Glomerular visceral epithelial cell (primary cell): ENCODE results near the gene PISD.

ENCODE experiments used
- DNase-seq: peaks from one replicate; pipeline ENCODE4 v3.0.0-alpha.2; 2016; ENCODE audit errors: extremely low spot score

PISD gene

DNA sequence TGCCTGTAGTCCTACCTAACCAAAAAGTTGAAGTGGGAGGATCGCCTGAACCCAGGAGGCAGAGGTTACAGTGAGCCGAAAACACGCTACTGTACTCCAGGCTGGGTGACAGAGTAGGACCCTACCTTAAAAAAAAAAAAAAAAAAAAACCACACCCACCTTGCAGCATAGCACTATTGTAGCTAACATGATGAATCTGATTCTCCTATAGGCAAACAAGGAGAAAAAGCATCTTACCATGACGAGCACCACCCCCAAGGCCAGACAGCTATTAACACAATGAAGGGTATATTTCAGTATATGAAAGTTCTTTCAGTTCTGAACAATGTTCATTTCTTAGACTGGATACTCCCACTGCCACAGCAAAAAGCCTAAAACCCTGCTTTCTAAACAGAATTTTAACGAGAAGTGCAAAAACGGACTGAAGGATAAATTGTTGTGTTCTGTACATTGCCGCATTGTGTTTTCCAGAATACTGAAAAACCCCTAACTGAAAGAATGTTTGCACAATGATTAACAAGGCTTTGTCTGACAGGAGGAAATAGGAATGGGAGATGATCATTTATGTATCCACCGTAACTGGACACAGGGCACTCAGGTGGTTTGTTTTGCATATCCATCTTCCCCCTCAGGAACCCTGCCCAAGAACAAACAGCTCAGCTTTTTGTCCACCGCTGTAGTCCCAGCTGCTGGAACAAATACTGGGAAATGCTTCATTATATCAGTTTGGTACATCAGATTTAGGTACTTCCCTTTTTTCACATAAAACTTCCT lies 8.9 kb downstream of the PISD start:
- DNase-seq, result peak; percentile 69

DNA sequence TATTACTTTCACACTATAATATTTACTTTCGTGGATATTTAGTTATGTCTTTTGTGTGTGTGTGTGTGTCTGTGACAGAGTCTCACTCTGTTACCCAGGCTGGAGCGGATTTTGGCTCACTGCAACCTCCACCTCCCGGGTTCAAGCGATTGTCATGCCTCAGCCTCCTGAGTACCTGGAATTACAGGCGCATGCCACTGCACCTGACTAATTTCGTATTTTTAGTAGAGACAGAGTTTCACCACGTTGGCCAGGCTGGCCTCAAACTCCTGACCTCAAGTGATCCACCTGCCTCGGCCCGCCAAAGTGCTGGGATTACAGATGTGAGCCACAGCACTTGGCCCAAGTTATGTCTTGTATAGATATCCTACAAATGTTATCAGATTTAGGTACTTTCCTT lies 9.9 kb downstream of the PISD start:
- DNase-seq, result no peak

DNA sequence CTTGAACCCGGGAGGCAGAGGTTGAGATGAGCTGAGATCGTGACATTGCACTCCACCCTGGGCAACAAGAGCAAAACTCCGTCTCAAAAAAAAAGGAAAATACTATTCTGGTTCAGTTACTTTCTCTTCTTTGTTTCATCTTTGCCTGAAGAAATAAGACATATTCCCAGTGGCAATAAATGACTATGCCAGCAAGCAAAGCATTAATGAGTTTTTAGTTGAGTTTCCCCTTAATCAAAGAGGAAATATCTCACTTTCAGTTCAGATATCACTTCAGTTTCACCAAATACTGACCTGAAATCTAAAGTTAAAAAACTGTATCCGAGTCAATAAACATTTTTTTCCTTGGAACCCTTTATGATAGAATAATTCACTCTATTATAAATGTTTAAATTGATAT lies 10.4 kb downstream of the PISD start:
- DNase-seq, result no peak

DNA sequence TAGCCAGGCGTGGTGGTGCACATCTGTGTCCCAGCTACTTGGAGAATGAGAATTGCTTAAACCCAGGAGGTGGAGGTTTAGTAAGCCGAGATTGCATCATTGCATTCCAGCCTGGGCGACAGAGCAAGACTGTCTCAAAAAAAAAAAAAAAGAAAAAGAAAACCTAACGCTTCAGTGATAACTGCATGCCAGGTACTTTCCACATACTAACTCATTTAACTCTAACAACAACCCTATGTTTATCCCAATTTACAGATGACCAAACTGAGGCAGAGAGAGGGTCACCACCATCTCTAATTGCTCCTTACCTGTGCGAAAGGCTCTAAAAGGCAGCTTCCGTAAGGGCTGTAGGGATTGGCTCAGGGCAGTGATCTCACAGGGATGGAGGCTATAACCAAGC lies 11.6 kb downstream of the PISD start:
- peak; percentile 86 for DNase-seq

DNA sequence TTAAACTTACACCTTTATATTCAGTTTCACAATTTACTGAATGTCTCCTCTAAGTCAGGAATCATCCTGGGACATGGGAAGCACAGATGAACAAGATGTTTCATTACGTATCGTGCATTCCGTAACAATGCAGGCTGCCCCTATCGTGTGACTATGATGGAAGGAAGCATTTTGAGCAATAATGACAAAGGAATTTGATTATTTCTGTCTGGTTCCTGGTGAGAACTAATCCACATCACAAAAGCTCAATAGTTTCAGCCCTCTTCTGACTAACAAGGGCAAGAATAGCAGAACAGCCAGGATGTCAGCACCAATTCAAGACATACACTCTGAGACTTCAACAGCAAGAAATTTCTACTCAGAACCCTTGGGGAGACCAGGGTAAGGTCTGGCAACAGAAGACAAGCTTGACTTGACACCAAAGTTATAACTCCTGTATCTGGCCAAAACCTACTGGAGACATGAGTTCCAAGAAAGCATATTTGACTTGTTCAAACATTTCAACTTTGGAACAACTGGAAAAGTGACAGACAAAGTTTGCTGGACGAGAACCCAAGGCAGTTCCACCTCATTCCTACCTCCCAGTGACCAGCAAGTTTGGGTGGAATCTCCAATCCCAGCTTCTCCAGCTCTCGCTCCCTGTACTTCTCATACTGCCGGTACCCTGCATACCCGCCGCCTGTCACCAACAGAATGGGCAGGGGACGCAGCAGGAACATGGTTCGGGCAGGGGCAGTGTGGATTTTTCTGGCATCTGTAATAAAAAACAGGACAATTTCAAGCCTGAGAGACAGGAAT lies 14.3 kb downstream of the PISD start:
- DNase-seq, result peak; percentile 47

DNA sequence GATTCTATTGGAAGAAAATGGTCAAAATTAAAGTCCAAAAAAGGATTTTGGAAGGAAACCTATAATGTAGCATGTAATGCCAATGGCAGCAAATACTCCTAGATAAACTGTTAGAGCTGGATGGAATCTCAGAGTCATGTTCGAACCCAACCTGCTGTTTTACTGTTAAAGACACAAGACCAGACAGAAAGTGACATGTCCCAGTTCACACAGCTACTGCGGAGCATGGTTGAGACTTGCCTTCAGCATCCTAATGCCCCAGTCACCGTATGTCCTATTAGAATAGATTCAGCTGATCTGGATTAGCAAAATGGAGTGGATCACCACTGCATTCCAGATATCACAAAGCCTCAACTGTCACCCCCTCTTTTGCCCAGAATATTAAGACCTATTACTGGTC lies 14.9 kb downstream of the PISD start:
- DNase-seq, result no peak

DNA sequence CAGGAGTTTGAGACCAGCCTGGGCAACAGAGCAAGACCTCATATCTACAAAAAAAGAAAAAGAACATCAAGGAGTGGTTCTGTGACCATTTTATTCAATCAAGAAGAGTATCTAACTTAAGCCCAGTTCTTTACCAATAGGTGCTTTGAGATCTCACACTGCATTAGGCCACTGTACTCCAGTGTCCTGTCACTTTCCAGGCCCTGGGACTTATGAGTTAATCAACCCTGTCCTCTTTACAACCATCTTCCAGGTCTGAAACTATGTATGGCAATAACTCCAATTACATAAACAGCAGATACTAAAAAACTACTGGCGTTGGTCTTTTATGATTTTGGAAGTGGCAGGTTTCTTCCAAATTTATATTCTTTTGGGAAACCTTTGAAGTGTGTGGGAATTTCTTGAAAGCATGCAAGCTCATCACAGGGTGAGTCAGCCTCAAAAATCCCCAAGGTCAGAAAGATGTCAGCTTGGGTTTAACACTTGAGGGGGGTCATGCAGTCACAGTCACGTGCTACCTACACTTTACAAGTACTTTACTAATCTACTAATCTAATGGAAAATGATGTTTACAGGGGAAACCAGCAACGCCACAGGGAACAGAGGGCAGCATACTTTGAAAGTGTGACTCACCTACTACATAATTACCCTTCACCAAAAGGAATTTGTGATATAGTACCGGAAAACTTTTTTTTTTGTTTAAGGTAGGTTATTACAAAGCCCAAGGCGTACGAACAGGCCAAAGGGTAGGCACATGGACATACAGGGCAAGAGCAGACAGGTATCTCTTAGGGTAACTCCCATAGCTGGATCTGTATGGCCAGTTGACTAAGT lies 15.6 kb downstream of the PISD start:
- DNase-seq, result peak; percentile 95

DNA sequence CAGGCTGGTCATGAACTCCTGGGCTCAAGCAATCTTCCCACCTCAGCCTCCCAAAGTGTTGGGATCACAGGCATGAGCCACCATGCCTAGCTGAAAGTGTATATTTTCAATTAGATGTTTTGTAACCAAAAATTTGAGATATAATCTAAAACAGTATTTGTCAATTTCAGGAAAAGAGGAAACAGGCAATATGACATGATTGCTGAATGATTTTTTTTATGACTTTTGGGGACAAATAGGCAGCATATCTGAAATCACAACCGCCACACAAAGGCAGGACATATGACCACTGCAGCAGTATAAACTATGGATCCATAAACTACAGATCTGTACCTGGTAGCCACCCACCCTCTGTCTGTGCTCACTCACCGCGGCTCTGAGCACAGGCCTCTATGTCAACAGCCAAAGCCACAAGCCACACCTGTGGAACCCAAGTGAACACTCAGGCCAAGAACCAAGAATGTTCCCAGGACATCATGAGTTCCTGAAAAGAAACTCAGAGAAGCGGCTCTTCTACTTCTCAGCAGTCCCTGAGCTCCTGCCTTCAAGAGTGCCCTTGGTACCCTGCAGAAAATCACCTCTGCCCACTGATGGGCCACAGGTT lies 22.5 kb downstream of the PISD start:
- DNase-seq, result no peak

DNA sequence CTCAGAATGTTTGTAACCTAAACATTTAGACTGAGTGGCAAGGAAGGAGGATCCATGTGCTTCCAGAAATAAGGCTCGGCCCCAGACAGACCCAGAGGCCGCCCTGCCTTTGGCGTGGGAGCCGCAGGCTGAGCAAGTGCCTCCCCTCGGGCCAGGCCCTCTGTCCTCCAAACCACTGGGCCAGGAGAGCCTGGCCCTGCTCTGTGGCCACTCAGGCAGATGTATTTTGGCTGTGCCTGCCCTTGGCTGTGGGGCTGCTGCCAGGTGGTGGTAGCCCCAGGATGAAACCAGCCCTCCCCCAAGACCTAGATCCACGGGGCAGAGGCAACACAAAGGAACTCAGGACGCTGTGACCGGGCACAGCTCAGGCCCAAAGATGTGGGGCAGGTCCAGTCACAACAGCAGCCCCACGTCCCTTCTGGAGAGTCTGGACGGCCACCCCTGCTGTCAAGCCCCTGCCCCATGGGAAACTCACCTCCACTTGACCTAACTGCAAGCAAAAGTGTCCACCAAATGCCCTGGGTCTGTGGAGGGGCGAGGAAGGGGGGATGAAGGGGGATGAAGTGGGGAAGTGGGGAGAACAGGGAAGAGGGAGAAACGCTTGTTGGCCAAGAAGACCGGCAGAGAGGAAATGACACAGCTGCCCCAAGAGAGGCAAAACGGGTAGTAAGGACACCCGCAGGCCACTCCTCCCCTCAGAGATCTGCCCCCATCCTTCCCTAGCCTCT lies 24.0 kb downstream of the PISD start:
- peak; percentile 40 for DNase-seq

DNA sequence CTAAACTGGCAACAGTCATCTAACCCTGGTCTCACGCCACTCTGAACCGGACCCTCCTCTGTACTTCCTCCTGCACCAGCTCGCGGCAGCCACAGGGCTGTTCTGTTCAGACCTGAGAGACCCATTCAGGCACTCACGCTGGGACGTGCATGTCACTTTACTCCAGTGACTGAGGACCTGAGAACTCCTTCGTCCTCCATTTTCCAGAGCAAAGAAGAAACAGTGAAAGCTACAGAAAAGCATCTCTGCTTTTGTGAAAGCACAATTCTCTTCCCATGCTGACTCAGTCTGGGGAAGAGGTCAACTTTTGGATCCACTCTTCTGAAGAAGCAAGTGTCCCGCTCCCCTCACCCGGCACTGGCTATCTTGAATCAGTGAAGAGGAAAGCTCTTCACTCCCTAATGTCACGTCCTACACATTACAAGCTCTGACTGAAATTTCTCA lies 24.5 kb downstream of the PISD start:
- no peak for DNase-seq

DNA sequence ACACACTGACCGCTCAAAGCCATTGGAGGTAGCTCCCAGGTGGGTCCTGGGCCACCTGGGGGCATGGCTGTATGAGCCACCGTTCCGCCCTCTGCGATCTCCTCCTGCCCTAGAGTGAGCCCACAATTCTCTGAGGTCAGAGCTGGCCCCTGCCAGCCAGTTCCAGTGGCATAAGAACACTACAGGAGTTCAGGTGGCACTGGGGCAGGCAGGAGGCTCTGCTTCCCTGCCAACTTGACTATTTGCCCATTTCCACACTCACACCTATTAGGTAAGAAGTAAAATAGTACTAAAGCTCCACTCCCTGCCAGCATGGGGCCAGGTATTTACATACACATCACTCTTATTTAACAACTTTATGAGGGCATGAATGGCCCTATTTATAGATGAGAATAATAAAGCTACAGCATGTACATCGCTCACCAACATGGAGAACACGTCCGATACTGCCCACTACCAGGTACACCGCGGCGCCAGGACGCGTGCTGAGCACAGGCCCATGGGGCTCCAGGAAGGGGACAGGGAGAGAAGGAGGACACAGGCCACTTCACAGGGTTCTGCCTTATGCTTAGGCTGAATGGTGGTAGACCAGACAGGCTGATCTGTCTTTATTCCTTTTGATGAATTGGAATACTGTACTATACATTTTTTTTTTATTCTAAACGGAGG lies 26.2 kb downstream of the PISD start:
- no peak for DNase-seq

DNA sequence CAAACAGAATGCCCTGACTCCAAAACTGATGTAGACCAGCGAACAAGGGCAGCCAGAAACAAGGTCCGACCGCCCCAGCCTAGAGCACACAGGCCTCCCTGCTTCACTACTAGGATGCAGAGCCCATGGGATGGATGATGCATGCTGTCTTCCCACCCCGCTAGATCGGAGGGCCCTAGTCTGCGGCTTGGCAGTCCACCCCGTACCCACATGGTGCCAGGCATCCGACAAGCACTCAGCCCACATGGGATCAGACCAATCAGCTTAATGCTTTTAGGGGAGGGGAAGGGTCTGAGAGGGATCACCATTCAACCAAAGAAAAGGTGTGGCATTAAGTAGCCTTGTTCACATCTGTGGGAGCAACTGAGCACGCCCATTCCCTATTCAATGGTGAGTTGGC lies 30.6 kb downstream of the PISD start:
- no peak for DNase-seq

DNA sequence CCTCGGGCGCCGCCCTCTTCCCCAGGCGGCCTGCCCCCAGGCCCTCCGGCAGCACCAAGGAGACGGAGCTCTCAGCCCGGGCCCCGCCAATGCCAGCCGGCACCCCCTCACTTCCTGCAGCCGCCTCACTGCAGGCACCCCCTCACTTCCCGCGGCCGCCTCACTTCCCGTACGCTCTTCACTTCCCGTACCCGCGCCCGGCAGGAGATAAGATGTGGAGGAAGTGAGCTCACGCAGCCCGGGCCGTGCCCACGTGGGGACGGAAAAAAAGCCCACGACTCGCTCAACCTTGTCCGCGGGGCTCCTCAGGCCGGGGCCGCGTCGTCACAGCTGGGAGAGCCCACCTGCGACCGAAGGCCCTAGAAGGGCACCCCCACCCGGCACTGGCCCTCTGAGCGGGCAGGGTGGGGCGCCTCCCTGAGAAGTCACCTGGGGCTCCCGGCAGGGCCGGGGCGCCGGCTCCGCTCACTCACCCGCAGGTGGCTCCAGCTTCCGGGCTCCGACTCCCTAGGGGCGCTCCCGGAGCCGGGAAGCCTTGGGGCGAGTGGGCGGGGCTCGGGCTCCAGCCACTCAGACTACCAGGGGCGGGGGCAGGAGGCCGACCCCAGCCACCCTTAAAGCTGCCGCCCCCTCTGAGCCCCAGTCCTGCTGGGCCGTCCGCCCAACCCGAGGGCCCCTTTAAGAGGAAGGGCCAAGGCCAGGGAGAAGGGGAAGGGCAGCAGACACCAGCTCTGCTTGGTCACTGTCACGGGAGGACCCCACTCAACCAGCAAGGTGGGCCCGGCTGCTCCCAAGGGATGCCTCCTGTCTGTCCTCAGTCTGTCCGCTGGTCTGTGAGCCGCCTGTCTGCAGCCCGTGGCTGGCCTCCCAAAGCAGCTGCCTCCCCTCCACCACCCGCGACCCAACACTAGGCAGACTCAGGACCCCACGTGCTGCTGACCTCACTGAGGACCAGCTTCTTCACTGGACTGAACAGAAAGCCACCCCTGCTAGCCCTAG lies 31.4 kb downstream of the PISD start:
- peak; percentile 81 for DNase-seq

DNA sequence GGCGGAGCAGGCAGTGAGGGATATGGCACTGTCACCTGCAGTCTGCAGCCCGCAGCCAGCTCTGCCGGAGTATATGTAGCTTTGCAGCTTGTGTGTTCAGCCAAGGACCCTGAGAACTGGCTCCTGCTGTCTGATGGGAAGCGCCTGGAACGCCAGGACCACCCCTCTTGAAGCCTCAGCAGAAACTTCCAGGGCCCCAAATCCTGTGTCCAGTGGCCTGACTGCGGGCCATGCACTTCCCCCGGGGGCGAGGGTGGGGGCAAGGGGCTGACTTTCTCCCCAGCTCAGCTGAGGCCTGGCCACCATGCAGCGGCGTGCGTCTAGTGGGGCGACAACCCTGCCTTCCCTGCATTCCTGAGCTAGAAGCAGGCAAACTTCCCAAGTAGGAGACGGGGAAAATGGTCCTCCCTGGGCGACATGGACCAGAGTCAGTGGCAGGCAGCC lies 32.3 kb downstream of the PISD start:
- DNase-seq, result no peak

DNA sequence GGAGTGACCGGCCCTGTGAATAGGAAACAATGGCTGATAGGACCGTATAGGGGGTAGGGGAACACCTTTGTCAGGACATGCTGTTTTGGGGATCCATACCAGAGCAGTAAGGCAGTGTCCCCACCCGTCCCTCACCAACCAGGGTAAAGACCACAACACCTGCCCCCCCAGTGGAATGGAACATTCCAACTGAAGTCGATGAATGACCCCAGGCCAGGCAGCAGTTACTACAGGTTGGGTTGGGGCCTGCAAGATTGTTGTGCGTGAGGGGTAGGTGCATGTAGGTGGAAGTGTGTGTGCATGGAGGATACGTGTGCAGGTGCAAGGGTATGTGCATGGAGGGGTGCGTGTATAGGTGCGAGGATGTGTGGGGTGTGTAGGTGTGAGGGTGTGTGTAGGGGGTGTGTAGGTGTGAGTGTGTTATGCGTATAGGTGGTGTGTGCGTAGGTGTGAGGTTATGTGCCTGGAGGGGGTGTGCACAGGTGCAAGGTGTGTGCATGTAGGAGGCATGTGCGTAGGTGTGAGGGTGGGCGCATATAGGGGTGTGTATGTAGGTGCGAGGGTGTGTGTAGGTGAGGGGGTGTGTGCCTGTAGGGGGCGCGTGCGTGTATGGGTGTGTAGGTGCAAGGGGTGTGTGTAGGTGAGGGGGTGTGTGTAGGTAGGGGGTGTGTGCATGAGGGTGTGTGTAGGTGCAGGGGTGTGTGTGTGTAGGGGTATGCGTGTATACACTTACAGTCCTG lies 32.9 kb downstream of the PISD start:
- no peak for DNase-seq

DNA sequence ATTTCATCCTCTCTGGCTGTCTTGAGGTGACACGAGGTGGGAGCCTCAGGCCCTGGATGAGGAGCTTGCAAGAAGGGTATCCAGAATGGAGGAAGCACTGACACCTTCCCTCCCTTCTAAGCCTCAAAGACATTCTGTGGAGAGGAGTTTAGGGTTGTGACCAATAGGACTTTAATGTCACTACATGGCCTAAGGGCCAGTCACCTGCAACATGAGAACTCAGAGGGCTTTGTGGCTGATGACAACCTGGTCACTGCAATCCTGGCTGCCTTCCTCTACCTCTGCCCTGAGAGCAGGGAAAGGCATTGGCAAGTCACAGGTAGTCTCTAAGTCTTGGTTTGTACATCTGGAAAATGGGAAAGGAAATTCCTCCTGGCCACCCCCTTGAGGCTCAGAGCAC lies 33.7 kb downstream of the PISD start:
- no peak for DNase-seq

DNA sequence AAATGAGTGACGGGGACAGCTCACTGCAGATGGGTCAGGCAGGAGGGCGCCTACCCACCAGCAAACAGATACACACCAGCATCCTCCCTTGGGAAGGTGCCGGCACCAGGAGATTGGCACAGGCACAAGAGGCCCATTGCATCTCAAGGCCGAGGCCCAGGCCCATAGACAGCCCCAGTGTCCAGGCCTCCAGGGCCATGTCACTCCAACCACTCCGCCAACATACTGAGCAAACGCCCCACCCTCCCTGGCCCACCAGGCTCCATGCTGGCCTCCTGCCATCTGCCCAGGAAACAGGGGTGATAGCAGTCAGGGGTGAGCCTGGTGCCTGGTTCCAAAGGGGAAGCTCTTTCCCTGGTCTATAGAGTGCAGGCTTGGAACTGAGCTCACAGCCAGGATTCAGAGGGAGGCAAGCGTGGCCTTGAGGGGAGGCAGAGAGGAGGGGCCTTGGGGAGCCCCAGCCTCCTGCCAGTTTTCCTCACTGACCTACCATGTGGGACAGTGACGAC lies 34.7 kb downstream of the PISD start:
- DNase-seq, result no peak

DNA sequence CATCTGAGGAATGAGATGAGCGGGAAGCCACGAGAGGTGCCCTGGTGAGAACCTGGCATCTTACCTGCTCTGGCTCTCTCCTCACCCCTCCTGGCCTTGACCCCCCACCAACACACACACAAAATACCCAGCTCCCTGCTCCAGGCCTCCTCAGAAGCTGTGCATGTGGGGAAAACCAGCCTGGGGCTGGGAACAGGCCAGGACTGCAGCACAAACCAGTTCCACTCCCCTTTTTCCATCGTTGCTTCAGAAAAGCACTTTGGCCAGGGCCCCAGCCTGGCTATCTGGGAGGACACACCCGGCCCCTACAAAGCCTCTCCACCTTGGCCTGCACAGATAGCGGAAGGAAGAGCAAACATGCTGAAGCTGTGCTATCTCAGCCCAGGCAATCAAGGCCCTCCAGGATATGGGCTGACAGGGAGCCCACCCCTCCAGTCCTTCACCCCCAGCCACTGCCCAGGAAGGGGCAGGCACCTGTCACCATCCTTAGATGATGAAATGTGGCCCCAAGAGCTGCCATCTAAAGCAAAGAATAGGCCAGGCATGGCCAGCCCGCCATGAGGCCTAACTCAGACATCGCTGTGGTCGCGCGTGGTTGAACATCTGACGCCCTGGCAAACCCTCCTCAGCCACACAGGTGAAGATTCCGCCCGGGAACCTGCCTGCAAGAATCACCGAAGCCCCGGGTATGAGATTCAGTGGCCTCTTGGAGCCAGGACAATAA lies 35.4 kb downstream of the PISD start:
- no peak for DNase-seq
